GM23338 (cell line): ENCODE results near the gene ABCF3. TPM values are rescaled to one million over a fixed set of nuclear protein-coding genes. Genes with fewer than 3 reads are reported as not detected.

Experiments
- ATAC-seq: fragments of 200-7000 bp; cut with Tn5 transposase; 3 replicates; pipeline ENCODE4 v1.9.1; 2020
- DNase-seq: peaks from one replicate; pipeline ENCODE4 v3.0.0-alpha.2; 2015; ENCODE audit warnings: low spot score
- H2AFZ ChIP-seq: fragments of 200-600 bp; sonication (generic); 2 replicates; pipeline ENCODE4 v1.8.0; 2016; ENCODE audit warnings: antibody characterized with exemption, mild to moderate bottlenecking, moderate library complexity
- H3F3A ChIP-seq: fragments of 200-600 bp; sonication (generic); replicated peaks from 2 replicates; pipeline ENCODE4 v1.8.0; 2017; ENCODE audit warnings: antibody characterized with exemption, mixed run types, low read depth
- H3K27ac ChIP-seq: fragments of 200-600 bp; sonication (generic); 2 replicates; pipeline ENCODE4 v1.6.1; 2016; ENCODE audit warnings: low read depth
- H3K27me3 ChIP-seq: fragments of 200-600 bp; sonication (generic); 2 replicates; pipeline ENCODE4 v1.8.0; 2016; ENCODE audit warnings: mild to moderate bottlenecking, mixed run types, moderate library complexity; ENCODE audit not compliant: insufficient read depth
- H3K36me3 ChIP-seq: fragments of 200-600 bp; sonication (generic); 2 replicates; pipeline ENCODE4 v1.8.0; 2016; ENCODE audit warnings: mild to moderate bottlenecking; ENCODE audit not compliant: insufficient read depth
- H3K4me1 ChIP-seq: fragments of 200-600 bp; sonication (generic); 2 replicates; pipeline ENCODE4 v1.8.0; 2016; ENCODE audit warnings: mild to moderate bottlenecking, moderate library complexity; ENCODE audit not compliant: insufficient read depth
- H3K4me2 ChIP-seq: fragments of 200-600 bp; sonication (generic); 2 replicates; pipeline ENCODE4 v1.7.1; 2017; ENCODE audit warnings: mixed run types
- H3K4me3 ChIP-seq: fragments of 200-600 bp; sonication (generic); 2 replicates; pipeline ENCODE4 v1.6.1; 2016; ENCODE audit warnings: mixed run types
- H3K79me2 ChIP-seq: fragments of 200-600 bp; sonication (generic); replicated peaks from 2 replicates; pipeline ENCODE4 v1.8.0; 2017; ENCODE audit warnings: mild to moderate bottlenecking; ENCODE audit not compliant: insufficient read depth
- H3K9me2 ChIP-seq: fragments of 200-600 bp; sonication (generic); 2 replicates; pipeline ENCODE4 v1.8.0; 2017; ENCODE audit not compliant: insufficient read depth
- H4K20me1 ChIP-seq: fragments of 200-600 bp; sonication (generic); replicated peaks from 2 replicates; pipeline ENCODE4 v1.8.0; 2017; ENCODE audit warnings: mild to moderate bottlenecking; ENCODE audit not compliant: insufficient read depth
- H3K27ac Mint-ChIP-seq: 2 replicates; pipeline ENCODE4 v1.8.0; 2020; ENCODE audit warnings: inconsistent platforms, mild to moderate bottlenecking, moderate library complexity, mixed read lengths
- H3K27me3 Mint-ChIP-seq: 3 replicates; pipeline ENCODE4 v1.8.0; 2022; ENCODE audit warnings: low read depth, mild to moderate bottlenecking, moderate library complexity, mixed read lengths, inconsistent platforms; ENCODE audit not compliant: insufficient read depth, poor library complexity
- H3K36me3 Mint-ChIP-seq: 3 replicates; pipeline ENCODE4 v1.8.0; 2021; ENCODE audit warnings: low read depth, mild to moderate bottlenecking, inconsistent platforms, moderate library complexity, mixed read lengths
- H3K4me1 Mint-ChIP-seq: 3 replicates; pipeline ENCODE4 v1.8.0; 2020; ENCODE audit warnings: mild to moderate bottlenecking, inconsistent platforms, mixed read lengths
- H3K4me3 Mint-ChIP-seq: 3 replicates; pipeline ENCODE4 v1.8.0; 2021; ENCODE audit warnings: moderate library complexity, mild to moderate bottlenecking, inconsistent platforms, mixed read lengths
- H3K9me3 Mint-ChIP-seq: 3 replicates; pipeline ENCODE4 v1.8.0; 2020; ENCODE audit warnings: moderate library complexity, mild to moderate bottlenecking, inconsistent platforms, mixed read lengths
- CREB1 ChIP-seq: fragments of 250-450 bp; sonication (Bioruptor Pico); IDR thresholded peaks from 2 replicates; pipeline ENCODE4 v1.5.0; 2020; ENCODE audit warnings: low read depth, mild to moderate bottlenecking, moderate library complexity
- CTCF ChIP-seq, 2 experiments: fragments of 200-600 bp in 1 of 2; sonication (generic) in 1 of 2; conservative IDR thresholded peaks; 2 replicates each; pipeline versions ENCODE4 v1.5.1 to v1.6.1; 2016 to 2017; ENCODE audit warnings: antibody characterized with exemption in 2 of 2, low read depth in 2 of 2, mild to moderate bottlenecking in 2 of 2, moderate library complexity in 1 of 2
- ETS1 ChIP-seq: IDR thresholded peaks from 2 replicates; pipeline ENCODE4 v1.6.1; 2016; ENCODE audit warnings: antibody characterized with exemption
- EZH2 ChIP-seq: fragments of 200-600 bp; sonication (generic); IDR thresholded peaks from one replicate; pipeline ENCODE4 v1.8.0; 2017; ENCODE audit warnings: antibody characterized with exemption, mild to moderate bottlenecking, low read depth; ENCODE audit not compliant: unreplicated experiment
- EZH2phosphoT487 ChIP-seq: fragments of 200-600 bp; sonication (generic); IDR thresholded peaks from one replicate; pipeline ENCODE4 v1.8.1; 2018; ENCODE audit warnings: antibody characterized with exemption; ENCODE audit not compliant: unreplicated experiment
- JUNB ChIP-seq: IDR thresholded peaks from one replicate; pipeline ENCODE4 v1.6.1; 2016; ENCODE audit warnings: antibody characterized with exemption; ENCODE audit not compliant: unreplicated experiment
- NANOG ChIP-seq: IDR thresholded peaks from 2 replicates; pipeline ENCODE4 v1.6.1; 2016; ENCODE audit warnings: antibody characterized with exemption, borderline replicate concordance
- POLR2AphosphoS5 ChIP-seq: IDR thresholded peaks from 2 replicates; pipeline ENCODE4 v1.6.1; 2016; ENCODE audit warnings: antibody characterized with exemption, low read depth
- REST ChIP-seq: IDR thresholded peaks from one replicate; pipeline ENCODE4 v1.6.1; 2018; ENCODE audit warnings: antibody characterized with exemption; ENCODE audit not compliant: unreplicated experiment
- STAT1 ChIP-seq: IDR thresholded peaks from one replicate; pipeline ENCODE4 v1.6.1; 2016; ENCODE audit warnings: antibody characterized with exemption; ENCODE audit not compliant: unreplicated experiment
- ZNF114 ChIP-seq: fragments of 250-450 bp; sonication (Bioruptor Pico); IDR thresholded peaks from 2 replicates; pipeline ENCODE4 v1.5.0; 2020; ENCODE audit warnings: mild to moderate bottlenecking, moderate library complexity
- ZNF331 ChIP-seq: fragments of 250-450 bp; sonication (Bioruptor Pico); IDR thresholded peaks from 2 replicates; pipeline ENCODE4 v1.5.0; 2020; ENCODE audit warnings: low read depth, mild to moderate bottlenecking, moderate library complexity
- ZNF462 ChIP-seq: fragments of 250-450 bp; sonication (Bioruptor Pico); IDR thresholded peaks from 2 replicates; pipeline ENCODE4 v1.5.0; 2020; ENCODE audit warnings: mild to moderate bottlenecking, moderate library complexity
- polyA plus RNA-seq: library from polyadenylated mRNA; unstranded; fragments of >200 nt; fragmentation: Nextera tagmentation; extraction: Ambion mirVana; gene quantifications from 2 replicates; pipeline ENCODE4 v1.2.1, GENCODE V29; 2016
- total RNA-seq: library from RNA; depleted of rRNA; stranded (reverse); fragments of >200 nt; shearing (Covaris generic); gene quantifications from 2 replicates; pipeline ENCODE4 v1.2.3, GENCODE V29; 2014

ABCF3 gene
- total and polyA plus RNA-seq, 2 experiments from 2014 or later: 33.4 to 48.9 TPM

GRCh38 chr3:184233127-184233843 lies 47.3 kb downstream of the ABCF3 start:
- TF ChIP-seq JUNB (no peak), CTCF (conservative IDR thresholded peaks at IDR 0.05; ENCODE audit: low read depth in 2 of 2) (no peak), NANOG (no peak), CREB1 (CRISPR knock-in tag) (no peak), ZNF462 (CRISPR knock-in tag) (no peak), STAT1 (no peak), REST (no peak), ETS1 (no peak), POLR2AphosphoS5 (no peak), EZH2 (no peak), ZNF331 (no peak), ZNF114 (CRISPR knock-in tag) (no peak), EZH2phosphoT487 (no peak)
- no peaks in the 10 kb centered on the region for H3K36me3 ChIP-seq
- no peaks in the 10 kb centered on the region for H3F3A ChIP-seq
- H3K79me2 ChIP-seq: no peaks in the 10 kb centered on the region
- DNase-seq (no peak), ATAC-seq (no peak)
- no peaks in the 10 kb centered on the region; the same call in 2 of the 3 replicates for H3K36me3 Mint-ChIP-seq
- no peaks in the 10 kb centered on the region; the same call in 2 of the 3 replicates for H3K9me3 Mint-ChIP-seq
- H3K27ac Mint-ChIP-seq: no peak overlapping the region
- H3K27me3 ChIP-seq: peaks cover 60% of the 10 kb centered on the region
- no peak overlapping the region for H3K27ac ChIP-seq
- no peaks in the 10 kb centered on the region for H3K4me1 ChIP-seq
- 0 out of 2 replicates have a peak, but pooled peaks cover 6% of the 10 kb centered on the region for H4K20me1 ChIP-seq
- peaks cover 50% of the 10 kb centered on the region for H3K27me3 Mint-ChIP-seq
- H3K4me3 Mint-ChIP-seq: no peak overlapping the region
- H3K4me3 ChIP-seq: no peak overlapping the region
- H2AFZ ChIP-seq: no peak overlapping the region
- H3K4me2 ChIP-seq: no peak overlapping the region
- peaks cover 11% of the 10 kb centered on the region for H3K4me1 Mint-ChIP-seq
- no peaks in the 10 kb centered on the region for H3K9me2 ChIP-seq
